HG03571 (cell line): ENCODE results near the gene SH3GL2.
"Not testable (repeated sequence)": the region's sequence is repeated elsewhere in the genome, so short reads cannot be mapped to it uniquely, and the experiment has no call there.

Source experiments
- ATAC-seq: cut with Tn5 transposase; IDR thresholded peaks from one replicate; pipeline ENCODE4 v1.9.1; 2021; ENCODE audit not compliant: unreplicated experiment

Gene SH3GL2

DNA sequence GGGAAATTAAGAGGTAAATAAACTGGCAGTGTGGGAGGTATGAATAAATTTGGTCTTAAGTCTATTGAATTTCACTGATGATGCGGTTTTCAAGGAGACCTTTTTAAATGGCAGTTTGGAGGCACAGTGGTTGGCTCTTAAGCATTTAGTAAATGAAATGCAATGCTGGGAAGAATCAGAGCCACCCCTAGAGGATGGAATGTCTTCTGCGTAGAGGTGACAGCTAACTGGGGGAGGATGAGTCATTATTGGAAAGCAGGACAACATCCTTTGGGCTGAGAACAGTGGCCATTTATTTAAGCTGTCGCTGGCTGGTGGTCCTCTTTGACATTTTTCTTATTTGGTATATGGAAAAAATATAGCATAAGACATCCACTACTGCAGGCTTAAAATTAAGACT, 163.2 kb downstream of the SH3GL2 start:
- ATAC-seq: no peak

DNA sequence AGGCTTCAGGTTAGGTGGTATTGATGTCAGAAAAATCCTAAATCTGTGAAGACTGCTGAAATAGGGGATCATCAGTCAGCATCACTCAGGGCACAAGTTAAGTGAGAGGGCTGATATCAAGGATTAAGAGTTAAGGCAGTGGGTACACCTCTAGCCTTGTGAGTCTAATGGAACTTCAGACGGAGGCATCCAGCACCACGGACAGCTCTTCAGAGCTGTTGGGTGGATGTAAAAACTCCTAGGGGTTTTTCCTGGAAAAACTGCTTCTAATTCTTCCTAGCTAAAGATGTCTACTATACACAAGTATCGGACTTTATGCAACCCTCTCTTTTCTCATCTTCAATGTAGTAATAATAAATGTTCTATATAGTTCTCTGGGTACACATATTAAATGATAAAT, 165.9 kb downstream of the SH3GL2 start:
- no peak for ATAC-seq

DNA sequence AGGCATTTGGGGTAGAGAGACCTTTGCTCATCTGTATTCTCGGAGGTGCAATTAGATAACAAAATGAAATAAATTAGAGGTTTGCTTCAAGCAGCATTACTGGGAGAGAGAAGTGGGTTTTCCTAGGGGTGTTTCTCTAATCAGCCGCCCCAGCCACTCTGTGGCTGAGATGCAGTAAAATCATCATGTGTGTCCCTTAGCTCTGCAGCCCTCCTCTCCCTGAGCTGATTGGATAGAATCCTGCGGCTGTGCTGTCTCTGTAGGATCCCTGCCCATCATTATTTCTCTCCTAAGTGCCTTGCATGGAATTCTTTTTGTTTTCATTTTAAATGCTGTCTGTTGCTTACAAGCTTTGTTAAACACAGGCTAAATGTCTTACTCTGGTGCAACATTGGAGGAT, 171.4 kb downstream of the SH3GL2 start:
- ATAC-seq: no peak

DNA sequence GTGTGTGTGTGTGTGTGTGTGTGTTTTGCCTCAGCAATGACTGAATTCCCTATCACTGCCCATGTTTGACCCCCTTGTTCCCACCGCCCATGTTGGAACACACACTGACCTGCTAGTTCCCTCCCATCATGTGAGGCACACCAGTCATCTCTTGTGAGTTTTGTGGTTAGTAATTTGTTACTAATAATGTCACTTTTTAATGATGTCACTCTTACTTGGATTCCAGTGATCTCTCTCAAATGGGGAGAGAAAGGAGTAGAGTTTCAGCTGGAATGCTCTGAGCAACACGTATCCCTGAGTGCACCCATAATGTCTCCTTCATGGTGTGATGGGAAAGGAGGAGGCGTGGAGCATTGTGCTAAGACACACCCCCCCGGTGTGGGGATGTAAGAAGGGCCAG, 172.6 kb downstream of the SH3GL2 start:
- ATAC-seq: no peak

DNA sequence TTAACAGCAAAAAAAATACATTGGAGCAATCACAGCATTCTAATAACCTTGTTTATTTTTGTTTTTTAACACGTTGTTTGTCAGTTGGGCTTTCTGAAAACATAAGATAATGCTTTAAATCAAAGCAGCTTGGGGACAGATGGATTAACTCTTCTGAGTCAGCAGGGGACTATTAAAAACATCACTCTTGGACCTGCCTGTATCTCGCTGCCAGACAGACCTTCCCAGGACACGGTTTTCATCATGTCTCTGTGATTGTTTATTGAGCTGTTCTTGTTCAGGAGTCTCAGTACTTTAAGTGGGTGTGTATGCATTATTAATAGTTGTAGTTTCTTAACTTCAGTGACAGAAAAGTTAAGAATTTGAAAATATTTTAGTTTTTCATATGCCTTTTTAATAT, 173.2 kb downstream of the SH3GL2 start:
- no peak for ATAC-seq

DNA sequence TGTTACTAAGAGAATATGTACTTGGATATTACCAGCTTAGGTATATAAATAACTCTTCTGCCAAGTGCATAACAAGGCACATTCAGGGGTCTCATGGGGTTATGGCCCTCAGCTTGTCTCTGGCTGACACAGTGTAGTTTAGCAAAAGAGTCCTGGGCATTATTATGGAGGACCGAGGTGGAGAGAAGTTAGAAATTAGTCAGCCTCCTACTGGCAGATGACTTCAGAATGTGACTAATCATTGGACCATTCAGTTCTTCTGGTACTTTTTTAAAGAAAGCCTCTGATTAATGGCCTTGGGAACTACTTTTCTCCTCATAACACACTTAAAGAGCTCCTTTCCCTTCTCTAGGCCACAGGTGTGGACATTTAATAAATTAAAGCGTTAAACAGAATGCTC, 178.9 kb downstream of the SH3GL2 start:
- ATAC-seq: no peak

DNA sequence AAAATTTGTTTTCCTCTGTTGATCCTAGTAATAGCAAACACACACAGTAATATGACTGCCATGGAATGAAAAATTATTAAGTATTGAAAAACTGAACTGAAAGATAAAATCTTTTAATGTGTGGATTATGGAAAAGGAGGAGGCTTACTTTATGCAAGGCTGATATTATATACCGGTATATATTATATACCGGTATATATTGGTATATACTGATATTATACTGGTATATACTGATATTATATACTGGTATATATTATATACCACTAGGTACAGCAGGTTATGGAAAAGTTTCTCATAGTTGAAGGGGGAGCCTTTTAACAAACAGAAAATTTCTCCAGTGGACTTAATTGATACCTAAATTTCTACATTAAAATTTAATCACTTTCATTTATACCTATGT, 181.4 kb downstream of the SH3GL2 start:
- ATAC-seq: no peak

DNA sequence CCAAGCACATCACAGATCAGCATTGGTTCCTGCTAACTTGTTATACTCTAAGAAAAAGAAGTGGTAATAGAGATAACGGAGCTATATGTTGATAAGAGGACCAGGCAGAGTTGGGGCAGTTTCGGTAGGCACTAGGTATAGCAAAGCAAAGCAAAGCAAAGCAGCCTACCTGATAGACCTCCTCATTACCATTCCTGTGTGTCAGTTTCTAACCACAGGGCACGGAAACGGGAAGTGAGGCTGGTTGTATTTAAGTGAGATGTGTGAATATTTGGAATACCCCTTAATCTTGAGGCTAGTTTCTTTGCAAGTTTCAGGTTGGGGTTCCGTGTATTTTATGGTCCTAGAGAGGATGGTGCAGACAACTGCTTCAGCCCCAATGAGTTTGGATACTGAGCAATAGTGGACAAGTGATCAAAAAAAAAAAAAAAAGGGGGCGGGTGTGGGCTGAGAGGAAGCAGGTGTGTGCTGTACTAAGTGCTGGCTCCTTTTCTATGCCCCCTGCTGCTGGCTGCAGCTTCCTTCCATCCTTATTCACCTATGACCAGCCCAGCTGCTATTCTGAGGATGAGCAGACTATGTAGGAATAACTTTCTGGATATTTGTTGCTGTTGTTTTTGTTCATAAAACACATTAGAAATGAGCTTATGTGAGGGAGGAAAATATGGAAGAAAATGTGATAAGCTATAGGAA, 183.3 kb downstream of the SH3GL2 start:
- ATAC-seq: no peak

DNA sequence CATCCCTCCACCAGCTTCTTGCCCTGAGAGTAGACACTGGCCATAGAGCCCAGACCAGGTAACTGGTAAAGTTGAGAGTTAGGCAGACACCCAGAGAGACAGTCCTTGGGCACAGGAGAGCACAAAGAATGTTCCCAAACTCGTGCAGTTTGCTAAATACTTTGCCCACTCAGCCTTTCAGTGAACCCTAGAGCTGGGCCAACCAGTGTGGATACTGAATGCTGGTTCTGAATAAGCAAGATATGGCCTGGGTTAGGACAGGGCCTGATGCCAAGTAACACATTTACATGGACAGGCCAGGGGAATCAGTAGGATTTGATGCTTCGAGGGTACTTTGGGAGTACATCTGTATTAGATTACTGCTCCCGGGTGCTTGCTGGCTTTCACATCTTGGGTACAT, 185.4 kb downstream of the SH3GL2 start:
- ATAC-seq: no peak

DNA sequence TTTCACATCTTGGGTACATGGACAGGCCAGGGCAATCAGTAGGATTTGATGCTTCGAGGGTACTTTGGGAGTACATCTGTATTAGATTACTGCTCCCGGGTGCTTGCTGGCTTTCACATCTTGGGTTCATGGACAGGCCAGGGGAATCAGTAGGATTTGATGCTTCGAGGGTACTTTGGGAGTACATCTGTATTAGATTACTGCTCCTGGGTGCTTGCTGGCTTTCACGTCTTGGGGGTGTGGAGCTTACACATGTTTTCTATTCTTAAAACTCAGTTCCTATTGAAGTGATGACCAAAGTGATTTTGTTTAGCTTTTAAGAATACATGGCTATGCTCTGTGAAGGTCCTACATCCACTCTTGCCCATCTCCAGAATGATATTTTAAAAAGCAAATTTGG, 186.3 kb downstream of the SH3GL2 start:
- not testable (repeated sequence) for ATAC-seq

DNA sequence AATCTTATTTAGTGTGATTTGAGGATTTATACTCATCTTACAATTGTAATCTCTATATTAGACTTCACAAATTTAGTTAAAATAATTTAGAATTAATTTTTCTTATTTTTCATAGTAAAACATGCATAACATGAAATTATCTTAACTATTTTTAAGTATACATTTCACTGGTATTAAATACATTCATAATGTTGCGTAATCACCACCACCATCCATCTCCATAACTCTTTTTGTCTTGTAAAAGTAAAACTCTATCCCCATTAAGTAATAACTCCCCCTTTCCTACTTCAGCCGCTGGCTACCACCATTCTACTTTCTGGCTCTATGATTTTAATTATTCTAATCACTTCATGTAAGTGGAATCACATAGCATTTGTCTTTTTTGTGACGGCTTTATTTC, 193.4 kb downstream of the SH3GL2 start:
- no peak for ATAC-seq

DNA sequence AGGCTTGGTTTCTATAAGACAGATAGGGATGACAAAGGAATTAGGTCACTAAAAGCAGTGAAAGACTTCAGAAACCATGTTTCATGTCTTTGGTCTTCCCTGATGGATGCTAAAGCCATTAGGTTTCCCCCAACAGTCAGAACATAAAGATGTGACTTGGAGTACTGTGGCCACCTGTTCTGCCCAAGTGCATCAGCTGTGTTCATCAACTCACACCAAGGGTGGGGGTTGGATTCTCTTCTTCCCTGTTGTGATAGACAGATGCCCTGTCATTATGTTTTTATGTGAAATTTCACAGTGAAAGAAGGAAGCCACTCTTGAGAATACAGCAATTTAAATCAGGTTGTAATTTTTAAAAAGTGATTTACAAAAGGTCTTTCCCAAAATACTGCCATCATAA, 196.8 kb downstream of the SH3GL2 start:
- no peak for ATAC-seq

DNA sequence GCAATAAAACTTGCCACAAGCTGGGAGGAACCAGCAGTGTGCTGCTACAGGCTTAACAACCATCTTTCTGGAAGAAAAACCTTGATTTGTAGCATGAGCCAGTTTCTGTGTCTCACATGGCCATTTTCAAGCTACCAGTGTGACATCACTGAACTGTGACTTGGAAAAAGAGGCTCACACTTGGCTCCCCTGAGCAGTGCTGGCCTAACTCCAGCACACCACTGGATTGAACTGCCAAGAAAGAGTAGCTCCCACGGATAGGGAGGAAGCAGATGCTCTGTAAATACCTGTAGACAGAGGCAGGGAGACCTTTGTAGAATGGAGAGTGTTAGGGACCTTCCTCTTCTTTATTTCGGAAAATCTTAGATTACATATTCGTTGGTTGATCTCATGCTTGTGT, 197.9 kb downstream of the SH3GL2 start:
- ATAC-seq: no peak

DNA sequence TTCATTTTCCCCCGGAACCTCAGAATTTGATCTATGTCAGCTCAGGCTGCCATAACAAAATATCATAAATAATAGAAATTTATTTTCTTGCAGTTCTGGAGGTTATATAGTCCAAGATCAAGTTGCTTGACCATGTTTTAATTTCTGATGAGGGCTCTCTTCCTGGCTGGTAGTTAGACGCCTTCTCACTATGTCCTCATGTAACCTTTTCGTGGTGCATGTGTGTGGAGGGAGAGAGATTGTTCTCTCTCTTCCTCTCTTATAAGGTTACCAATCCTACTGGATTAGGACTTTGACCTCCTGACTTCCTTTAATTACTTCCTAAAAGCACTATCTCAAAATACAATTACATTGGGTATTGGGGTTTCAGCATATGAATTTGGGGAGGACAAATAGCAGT, 198.6 kb downstream of the SH3GL2 start:
- no peak for ATAC-seq

DNA sequence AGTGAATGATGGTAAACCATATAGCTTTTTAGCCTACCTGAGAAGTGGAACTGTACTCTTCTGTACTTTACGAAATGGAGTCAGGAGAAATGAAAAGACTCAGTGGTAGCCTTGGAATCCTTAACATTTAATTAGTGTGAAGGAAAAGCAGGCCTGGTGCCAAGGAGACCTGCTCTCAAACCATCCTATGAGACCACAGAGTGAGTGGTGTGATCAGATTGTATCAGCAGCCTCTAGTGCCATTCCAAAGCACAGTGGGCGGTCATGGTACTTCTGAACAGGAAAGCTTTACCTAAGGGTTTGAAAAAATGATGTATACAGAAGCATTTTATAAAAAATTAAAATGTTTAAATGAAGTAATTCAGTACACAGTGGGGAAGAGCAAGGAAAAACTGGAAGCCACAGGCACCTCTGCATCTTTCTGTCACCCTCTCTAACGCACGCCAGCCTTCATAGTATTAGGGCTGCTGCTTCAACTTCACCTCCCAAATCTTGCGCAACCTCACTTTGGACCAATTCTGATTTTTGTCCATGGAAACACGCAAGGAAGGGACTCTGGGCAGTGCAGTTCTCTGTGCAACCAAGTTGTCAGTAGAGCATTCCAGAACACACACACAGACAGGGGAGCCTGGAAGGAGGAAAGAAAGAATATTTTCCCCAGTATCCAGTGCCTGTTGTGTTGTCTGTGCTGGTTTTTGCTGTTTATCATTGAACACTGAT, 203.7 kb downstream of the SH3GL2 start:
- ATAC-seq: no peak

DNA sequence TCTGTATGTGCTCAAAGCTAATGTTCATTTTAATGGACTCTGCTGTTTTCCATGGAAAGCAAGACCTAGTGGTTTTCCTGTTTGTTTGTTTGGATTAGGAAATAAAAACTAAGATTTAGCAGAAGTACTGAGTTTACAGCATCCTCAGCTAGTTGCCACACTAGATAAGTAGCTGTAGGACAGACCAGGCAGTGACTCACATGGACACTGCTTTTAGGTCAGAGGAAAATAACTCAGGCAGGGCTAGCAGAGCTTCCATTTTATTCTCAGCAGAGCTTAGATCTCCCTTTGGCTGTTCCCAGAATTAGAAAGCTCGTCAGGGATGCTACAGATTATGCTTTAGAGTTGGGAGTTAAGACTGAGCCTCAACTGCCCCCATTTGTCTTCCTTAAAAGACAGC, 204.4 kb downstream of the SH3GL2 start:
- no peak for ATAC-seq

DNA sequence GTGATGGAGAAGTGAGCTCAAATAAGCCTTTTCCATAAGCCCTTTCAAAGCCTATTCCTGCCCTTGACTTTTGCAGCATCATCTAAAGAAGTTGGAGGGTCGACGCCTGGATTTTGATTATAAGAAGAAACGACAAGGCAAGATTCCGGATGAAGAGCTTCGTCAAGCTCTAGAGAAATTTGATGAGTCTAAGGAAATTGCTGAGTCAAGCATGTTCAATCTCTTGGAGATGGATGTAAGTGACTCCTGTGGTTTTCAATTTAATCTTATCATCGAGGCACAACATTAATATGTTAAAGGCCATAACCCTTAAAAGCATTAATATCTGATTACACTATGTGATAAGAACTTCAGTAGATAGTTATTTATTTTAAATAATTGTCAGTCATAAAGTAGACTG, 210.4 kb downstream of the SH3GL2 start:
- no peak for ATAC-seq

DNA sequence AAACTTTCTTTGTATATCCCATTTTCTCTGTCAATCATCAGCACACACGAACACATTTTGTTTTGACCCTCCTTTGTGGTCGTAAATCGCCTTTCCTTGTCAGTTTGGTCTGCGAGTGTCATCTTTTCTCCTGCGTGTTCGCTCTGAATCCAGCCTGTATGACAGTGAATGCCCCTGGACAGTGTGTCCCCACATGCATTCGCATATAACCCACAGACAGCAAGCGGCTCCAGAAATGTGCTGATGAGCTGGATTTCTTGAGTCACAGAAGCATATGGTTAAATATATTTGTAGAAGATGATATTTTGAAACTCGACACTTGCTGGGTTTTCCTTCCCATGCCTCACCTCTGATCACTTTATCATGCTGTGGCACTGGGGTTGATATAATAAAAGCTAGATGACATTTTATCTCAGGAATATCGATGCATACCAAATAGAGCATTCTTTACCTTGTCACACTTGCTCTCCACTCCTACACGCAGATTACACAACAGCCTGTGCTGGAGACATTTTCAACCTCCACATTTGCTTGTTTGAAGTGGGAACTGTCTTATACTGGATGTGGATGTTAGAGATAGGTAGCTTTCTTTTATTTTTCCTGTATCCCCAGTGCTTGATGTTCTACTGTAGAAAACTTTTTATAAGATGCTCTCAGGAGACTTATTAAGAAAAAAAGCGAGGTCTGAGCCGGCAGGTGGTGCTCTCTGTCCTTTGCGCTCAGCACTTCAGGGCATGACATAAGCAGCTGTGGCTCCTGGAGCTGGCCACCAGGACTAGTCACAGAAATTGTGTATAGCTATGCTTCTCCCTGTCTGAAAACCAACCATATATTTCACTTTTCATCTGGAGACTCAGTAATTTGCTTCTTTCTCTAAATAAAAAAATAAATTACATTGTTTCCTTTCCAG, 215.1 kb downstream of the SH3GL2 start:
- no peak for ATAC-seq

DNA sequence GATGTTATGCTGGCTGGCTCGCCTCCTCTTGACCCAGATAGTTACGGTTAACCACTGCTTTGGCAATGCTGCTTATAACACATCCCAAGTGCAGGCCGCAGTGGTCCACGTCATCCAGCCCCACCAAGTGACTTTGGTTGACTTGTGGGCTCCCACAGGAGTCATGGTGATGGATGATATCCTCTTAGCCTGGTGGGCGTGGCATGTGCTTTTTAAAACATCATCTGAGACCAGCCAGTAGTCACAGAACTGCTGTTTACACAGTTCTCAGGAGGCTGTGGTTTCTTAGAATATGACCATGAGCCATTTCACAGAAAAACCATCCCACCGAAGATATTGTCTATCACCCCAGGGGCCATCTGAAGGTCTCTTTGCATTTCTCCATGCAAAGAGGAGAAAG, 216.9 kb downstream of the SH3GL2 start:
- ATAC-seq: no peak

DNA sequence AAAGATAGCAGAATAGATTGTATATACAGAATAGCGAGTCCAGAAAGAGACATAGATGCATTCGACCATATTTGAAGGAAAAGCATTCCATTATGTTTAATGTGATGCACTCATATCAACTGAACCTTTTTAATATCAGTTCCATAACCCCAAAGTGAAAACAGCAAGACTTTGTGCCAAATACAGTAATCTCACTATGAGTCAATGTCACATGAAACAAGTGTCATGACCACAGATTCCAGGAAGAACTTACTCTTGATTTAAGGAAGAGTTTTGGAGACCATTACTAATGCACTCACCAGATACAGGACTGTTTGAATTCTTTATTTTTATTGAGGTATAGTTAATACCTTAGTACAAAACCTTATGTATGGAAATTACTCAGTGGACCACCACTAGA, 220.5 kb downstream of the SH3GL2 start:
- no peak for ATAC-seq

DNA sequence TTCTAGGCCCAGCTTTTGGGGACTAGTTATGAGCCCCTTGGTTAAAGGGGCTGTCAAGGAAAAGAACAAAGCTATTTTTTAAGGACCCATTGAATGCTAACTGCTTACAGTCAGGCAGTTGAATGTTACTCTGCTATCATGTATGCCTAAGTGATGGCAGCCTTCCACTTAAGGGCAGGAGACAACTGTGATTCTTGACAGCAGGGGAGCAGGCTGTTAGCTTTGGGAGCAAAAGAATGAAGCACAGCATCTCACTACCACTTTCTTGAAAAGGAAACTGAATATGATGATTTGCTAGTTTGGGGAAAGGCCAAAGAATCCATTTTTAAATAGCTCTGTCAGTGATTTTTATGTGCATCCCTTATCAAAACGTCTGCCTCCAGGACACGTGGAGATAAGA, 221.6 kb downstream of the SH3GL2 start:
- no peak for ATAC-seq
